H1 (cell line): ENCODE measurements around the gene TNFAIP8. TPM values are rescaled to one million over a fixed set of nuclear protein-coding genes. Genes with fewer than 3 reads are reported as not detected.

Experiments used
- CTCF ChIA-PET: fragments of 300-600 bp; sonication (Branson Sonifier 250); formaldehyde crosslinking; loops from one replicate; lab custom pipeline; 2021; ENCODE audit not compliant: partially characterized antibody; lab: Charles Lee
- POLR2A ChIA-PET: fragments of 300-600 bp; sonication (Branson Sonifier 250); formaldehyde crosslinking; loops from one replicate; lab custom pipeline; 2021; ENCODE audit warnings: inconsistent platforms; ENCODE audit not compliant: partially characterized antibody; lab: Charles Lee
- DNase-seq, 2 experiments: peaks; one replicate each; pipeline versions ENCODE4 v3.0.0 to v3.0.0-alpha.2; 2010 to 2022; ENCODE audit warnings: low spot score in 2 of 2, low read depth in 1 of 2, mixed read lengths in 1 of 2
- FAIRE-seq: peaks from 2 replicates; lab custom pipeline; 2011; peaks lifted over from hg19 to GRCh38; lab: Jason Lieb, UNC
- H2AFZ ChIP-seq: 2 replicates; pipeline ENCODE4 v1.8.1; 2012; ENCODE audit warnings: low read length, inconsistent platforms
- H2AK5ac ChIP-seq: 2 replicates; pipeline ENCODE4 v1.6.1; 2013; ENCODE audit warnings: low read depth, low read length
- H2BK120ac ChIP-seq: replicated peaks from 2 replicates; pipeline ENCODE3; 2013; ENCODE audit warnings: low read depth, low read length, inconsistent platforms
- H2BK12ac ChIP-seq: 2 replicates; pipeline ENCODE4 v1.6.1; 2013; ENCODE audit warnings: low read depth, low read length
- H2BK15ac ChIP-seq: 2 replicates; pipeline ENCODE4 v1.6.1; 2013; ENCODE audit warnings: low read length
- H2BK20ac ChIP-seq: 2 replicates; pipeline ENCODE4 v1.6.1; 2013; ENCODE audit warnings: low read length
- H2BK5ac ChIP-seq: 2 replicates; pipeline ENCODE4 v1.6.1; 2013; ENCODE audit warnings: low read depth, low read length
- H3K14ac ChIP-seq: 2 replicates; pipeline ENCODE4 v1.6.1; 2013; ENCODE audit warnings: inconsistent platforms; ENCODE audit not compliant: insufficient read length
- H3K18ac ChIP-seq: 2 replicates; pipeline ENCODE4 v1.6.1; 2013; ENCODE audit warnings: low read length; ENCODE audit errors: extremely low read depth
- H3K23ac ChIP-seq: 2 replicates; pipeline ENCODE4 v1.6.1; 2013; ENCODE audit warnings: inconsistent platforms; ENCODE audit not compliant: insufficient read length
- H3K23me2 ChIP-seq: 2 replicates; pipeline ENCODE4 v1.6.1; 2013; ENCODE audit warnings: low read depth, low read length
- H3K27ac ChIP-seq: 2 replicates; pipeline ENCODE4 v1.6.1; 2011; ENCODE audit warnings: low read depth, low read length, inconsistent platforms
- H3K27me3 ChIP-seq, 4 experiments: replicated peaks in 1 of 4; 1 replicate in 1 of 4; 2 replicates in 3 of 4; pipeline versions ENCODE4 v1.6.1 to v1.8.1; 2011 to 2013; ENCODE audit warnings: low read length in 3 of 4, mild to moderate bottlenecking in 3 of 4, inconsistent platforms in 2 of 4, mixed read lengths in 2 of 4, moderate library complexity in 1 of 4; ENCODE audit not compliant: control insufficient read depth in 3 of 4, insufficient read depth in 3 of 4; ENCODE audit errors: extremely low read depth in 1 of 4
- H3K36me3 ChIP-seq, 4 experiments: 2 replicates each; pipeline versions ENCODE4 v1.6.1 to v1.8.1; 2011 to 2013; ENCODE audit warnings: mild to moderate bottlenecking in 4 of 4, low read length in 3 of 4, moderate library complexity in 2 of 4, control low read depth in 1 of 4, inconsistent platforms in 1 of 4; ENCODE audit not compliant: insufficient read depth in 4 of 4, control insufficient read depth in 2 of 4
- H3K4ac ChIP-seq: replicated peaks from 2 replicates; pipeline ENCODE3; 2013; ENCODE audit warnings: low read length, low read depth, mixed read lengths, inconsistent platforms; ENCODE audit not compliant: insufficient read length
- H3K4me1 ChIP-seq, 4 experiments: replicated peaks in 1 of 4; 1 replicate in 1 of 4; 2 replicates in 3 of 4; pipeline versions ENCODE4 v1.6.1 to v1.8.1; 2011 to 2013; ENCODE audit warnings: low read length in 3 of 4, inconsistent platforms in 2 of 4, mixed read lengths in 1 of 4; ENCODE audit not compliant: insufficient read depth in 4 of 4, control insufficient read depth in 3 of 4
- H3K4me2 ChIP-seq, 2 experiments: 2 replicates each; pipeline versions ENCODE4 v1.6.1 to v1.8.1; 2011 to 2013; ENCODE audit warnings: low read depth in 2 of 2, low read length in 2 of 2, control low read depth in 1 of 2, inconsistent platforms in 1 of 2, mild to moderate bottlenecking in 1 of 2; ENCODE audit not compliant: insufficient read depth in 1 of 2
- H3K4me3 ChIP-seq, 4 experiments: fragments of 200-600, 300-600 bp in 1 of 4; sonication (generic), shearing (Covaris generic), sonication (Bioruptor Twin) in 1 of 4; 2 replicates each; pipeline versions ENCODE4 v1.5.1 to v1.8.1; 2011 to 2016; ENCODE audit warnings: low read length in 4 of 4, low read depth in 3 of 4, control low read depth in 2 of 4, inconsistent platforms in 2 of 4, mild to moderate bottlenecking in 2 of 4, mixed read lengths in 1 of 4, moderate library complexity in 1 of 4; ENCODE audit not compliant: insufficient read depth in 2 of 4; ENCODE audit errors: extremely low read depth in 1 of 4
- H3K56ac ChIP-seq: replicated peaks from 2 replicates; pipeline ENCODE3; 2013; ENCODE audit warnings: low read depth, mild to moderate bottlenecking, mixed read lengths, low read length, inconsistent platforms; ENCODE audit not compliant: insufficient read length
- H3K79me1 ChIP-seq: 2 replicates; pipeline ENCODE4 v1.6.1; 2013; ENCODE audit warnings: low read depth, low read length, control low read depth
- H3K79me2 ChIP-seq, 2 experiments: 2 replicates each; pipeline versions ENCODE4 v1.6.1 to v1.8.1; 2012 to 2013; ENCODE audit warnings: low read length in 2 of 2, mild to moderate bottlenecking in 2 of 2, inconsistent platforms in 1 of 2; ENCODE audit not compliant: insufficient read depth in 2 of 2, control insufficient read depth in 1 of 2
- H3K9ac ChIP-seq, 4 experiments: replicated peaks in 1 of 4; 1 replicate in 1 of 4; 2 replicates in 3 of 4; pipeline versions ENCODE4 v1.6.1 to v1.8.1; 2011 to 2013; ENCODE audit warnings: low read depth in 3 of 4, low read length in 3 of 4, control low read depth in 2 of 4, mild to moderate bottlenecking in 2 of 4, moderate library complexity in 2 of 4, inconsistent platforms in 1 of 4; ENCODE audit errors: extremely low read depth in 1 of 4
- H3K9me3 ChIP-seq, 2 experiments: 2 replicates each; pipeline versions ENCODE4 v1.6.1 to v1.8.1; 2012 to 2013; ENCODE audit warnings: mild to moderate bottlenecking in 2 of 2, moderate library complexity in 2 of 2, control low read depth in 1 of 2, inconsistent platforms in 1 of 2, low read depth in 1 of 2, low read length in 1 of 2, mixed read lengths in 1 of 2; ENCODE audit not compliant: insufficient read depth in 2 of 2
- H4K20me1 ChIP-seq, 2 experiments: replicated peaks in 1 of 2; 2 replicates each; pipeline versions ENCODE3 to v1.8.1; 2011 to 2013; ENCODE audit warnings: inconsistent platforms in 2 of 2, low read length in 2 of 2, mild to moderate bottlenecking in 1 of 2; ENCODE audit not compliant: insufficient read depth in 2 of 2, control insufficient read depth in 1 of 2
- H4K5ac ChIP-seq: 2 replicates; pipeline ENCODE4 v1.6.1; 2013; ENCODE audit warnings: low read length, low read depth, mixed read lengths, inconsistent platforms; ENCODE audit not compliant: insufficient read length
- H4K8ac ChIP-seq: 2 replicates; pipeline ENCODE4 v1.8.0; 2013; ENCODE audit warnings: mild to moderate bottlenecking, moderate library complexity, low read length, inconsistent platforms; ENCODE audit not compliant: insufficient read depth; ENCODE audit errors: extremely low read depth
- H4K91ac ChIP-seq: replicated peaks from 2 replicates; pipeline ENCODE3; 2013; ENCODE audit warnings: low read length, mixed read lengths, inconsistent platforms; ENCODE audit not compliant: insufficient read length
- CHD2 ChIP-seq: IDR thresholded peaks from 2 replicates; pipeline ENCODE4 v1.6.1; 2012; ENCODE audit warnings: low read length, improper control_type of control experiment
- CTCF ChIP-seq, 3 experiments: IDR thresholded peaks; 1 replicate in 2 of 3; 2 replicates in 1 of 3; pipeline versions ENCODE4 v1.5.1 to v1.6.1; 2011; ENCODE audit warnings: low read length in 3 of 3, mild to moderate bottlenecking in 3 of 3, inconsistent platforms in 2 of 3, low read depth in 1 of 3, moderate library complexity in 1 of 3; ENCODE audit not compliant: insufficient read depth in 1 of 3; ENCODE audit errors: control extremely low read depth in 1 of 3
- KDM5A ChIP-seq: fragments of 200-600 bp; IDR thresholded peaks from 2 replicates; pipeline ENCODE4 v1.7.1; 2012; ENCODE audit warnings: mild to moderate bottlenecking, low read length, inconsistent platforms, mixed read lengths
- SP2 ChIP-seq: IDR thresholded peaks from 2 replicates; pipeline ENCODE4 v1.6.1; 2012; ENCODE audit warnings: mild to moderate bottlenecking, low read length, inconsistent platforms
- WGBS, 2 experiments: shearing (Covaris generic) in 1 of 2; methylation state at CpG; one replicate each; pipeline versions ENCODE4 v1.1.6 to v1.1.7; 2013 to 2015; ENCODE audit warnings: low lambda C conversion rate in 2 of 2, mixed read lengths in 2 of 2, inconsistent platforms in 1 of 2, low coverage in 1 of 2, missing lambda C conversion rate in 1 of 2; ENCODE audit not compliant: insufficient replicate concordance in 2 of 2, insufficient coverage in 1 of 2, insufficient read length in 1 of 2; ENCODE audit errors: extremely low coverage in 1 of 2, missing lambda C conversion rate in 1 of 2; 5-methylcytosine and 5-hydroxymethylcytosine counted together
- polyA plus RNA-seq, 7 experiments: library from polyadenylated mRNA; depleted of rRNA in 3 of 7; stranded (reverse) in 5 of 7; unstranded in 2 of 7; fragments of >200 nt in 5 of 7; fragments of 200-250 nt in 2 of 7; gene quantifications; 1 replicate in 5 of 7; 2 replicates in 1 of 7; 4 replicates in 1 of 7; pipeline versions ENCODE4 v1.2.1 to v1.2.3, GENCODE V29; 2011 to 2013; ENCODE audit warnings: missing spikeins in 2 of 7, mixed read lengths in 2 of 7
- total RNA-seq: library from RNA; stranded (reverse); fragmentation: NEBNext Ultra II Directional; extraction: Animal tissue kit (Norgen Biotek cat#: 25700); gene quantifications from 2 replicates; pipeline ENCODE4 v1.2.1, GENCODE V29; 2021

Gene TNFAIP8
- total and polyA plus RNA-seq, 2 of the 8 experiments (the other 6 are each of a cell fraction or from before 2014, with no cell fraction given): 12.4 to 19.3 TPM

- Histone ChIP-seq H3K27ac (no peak overlapping the region), H3K23me2 (no peaks in the 10 kb centered on the region), H3K27me3 (no peaks in the 10 kb centered on the region), H3K4ac (no peak overlapping the region), H4K5ac (no peak overlapping the region), H2AFZ (no peak overlapping the region), H3K36me3 (no peaks in the 10 kb centered on the region), H4K20me1 (no peaks in the 10 kb centered on the region), H3K56ac (no peak overlapping the region), H2BK120ac (no peak overlapping the region), H3K4me2 (no peak overlapping the region), H2BK20ac (no peak overlapping the region), H3K4me1 (peaks cover 0 to 6% (median 3%) of the 10 kb centered on the region in 4 experiments), H3K79me1 (no peaks in the 10 kb centered on the region; the same call in 1 of the 2 replicates), H2BK12ac (no peak overlapping the region), H4K91ac (no peak overlapping the region), H3K4me3 (no peak overlapping the region), H3K14ac (no peak overlapping the region), H2BK5ac (no peak overlapping the region), H4K8ac (no peak overlapping the region), H3K18ac (no peak overlapping the region), H3K79me2 (no peaks in the 10 kb centered on the region), H3K23ac (no peak overlapping the region), H3K9me3 (no peaks in the 10 kb centered on the region), H2BK15ac (no peak overlapping the region), H2AK5ac (no peak overlapping the region), H3K9ac (no peak overlapping the region; a peak in 1 of 7 replicates)
- FAIRE-seq (no peak), DNase-seq (no peak)
- ChIA-PET CTCF (interaction anchor here (1.7 to 5.2 kb wide), 3 partner anchors 9 to 312 kb away, joined by 3 to 19 read pairs (median 5); no protein-coding TSS in a partner anchor), POLR2A (no interaction called here)
- TF ChIP-seq SP2 (no peak), CTCF (IDR thresholded peaks at IDR 0.05; ENCODE audit: control extremely low read depth in 1 of 3, insufficient read depth in 1 of 3, low read depth in 1 of 3, low read length in 3 of 3) (no peak), KDM5A (no peak), CHD2 (no peak)
- 93% methylated on average over 5 of the region's 5 CpGs; no CpG with 5 or more reads in 1 of the 2 experiments for WGBS, 2 experiments
These were observed 22.4 kb upstream of the TNFAIP8 start for GRCh38 chr5:119333421-119333851.
